Raji (cell line): ENCODE measurements around the gene PRSS57.

Experiments
- POLR2A ChIP-seq: IDR thresholded peaks from 2 replicates; pipeline ENCODE4 v1.6.1; 2011; ENCODE audit warnings: low read depth, low read length, control low read depth; ENCODE audit not compliant: insufficient read depth

The PRSS57 gene

DNA sequence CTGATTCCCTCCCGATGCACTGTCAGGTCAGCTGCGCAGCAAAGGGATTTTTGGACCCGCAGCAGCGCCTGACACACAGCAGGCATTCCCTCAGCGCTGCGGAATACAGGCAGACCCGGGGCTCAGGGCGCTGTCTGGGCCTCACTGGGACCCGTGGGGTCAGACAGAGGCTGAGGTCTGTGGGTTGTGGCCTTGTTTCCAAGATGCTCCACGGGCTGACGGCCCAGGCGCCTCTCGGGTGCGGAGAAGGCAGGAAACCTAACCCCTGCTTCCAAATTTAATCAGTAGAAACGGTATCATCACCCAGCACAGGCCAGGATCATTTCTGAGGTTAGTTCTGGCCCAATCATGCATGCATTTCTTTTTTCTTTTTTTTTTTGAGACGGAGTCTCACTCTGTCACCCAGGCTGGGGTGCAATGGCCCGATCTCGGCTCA lies 31.6 kb downstream of the PRSS57 start:
- TF ChIP-seq POLR2A, result no peak

DNA sequence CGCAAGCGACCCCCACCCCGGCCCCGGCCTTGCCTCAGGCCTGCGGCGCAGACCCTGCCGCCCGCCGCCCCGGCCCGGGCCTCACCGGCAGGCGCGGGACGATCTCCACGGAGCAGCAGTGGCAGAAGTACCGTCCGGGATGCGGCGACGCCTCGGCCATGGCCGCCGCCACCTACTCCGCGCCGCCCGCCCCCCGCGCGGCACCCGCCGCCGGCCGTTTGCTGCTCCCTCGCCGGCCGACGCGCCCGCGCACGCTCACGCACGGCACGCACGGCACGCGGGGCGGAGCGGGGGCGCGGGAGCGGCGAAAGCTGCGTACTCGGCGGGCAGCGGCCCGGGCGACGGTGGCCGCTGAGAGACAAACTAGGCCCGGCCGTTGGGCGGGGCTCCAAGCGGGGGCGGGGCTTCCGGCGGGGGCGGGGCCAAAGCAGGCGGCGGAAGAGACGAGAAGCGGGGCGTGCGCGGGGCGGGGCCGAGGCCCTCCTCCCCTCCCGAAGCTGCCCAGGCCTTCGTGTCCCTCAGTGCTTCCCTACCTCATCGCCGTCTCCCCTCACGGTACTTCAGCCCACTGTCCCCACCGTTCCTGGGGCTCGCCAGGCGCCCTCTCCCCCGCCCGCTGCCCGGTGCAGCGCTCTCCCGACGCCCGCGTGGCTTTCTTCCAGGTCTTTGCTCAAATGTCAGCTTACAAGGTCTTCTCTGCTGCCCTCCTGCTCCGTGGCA lies 32.1 kb downstream of the PRSS57 start, which contains the start of gene RNF126:
TSS of gene RNF126 (minus strand) at position 253 of the 720 bp plus-strand sequence. CDS start at position 160, 93 bp downstream.
- peak; percentile 83 for TF ChIP-seq POLR2A

DNA sequence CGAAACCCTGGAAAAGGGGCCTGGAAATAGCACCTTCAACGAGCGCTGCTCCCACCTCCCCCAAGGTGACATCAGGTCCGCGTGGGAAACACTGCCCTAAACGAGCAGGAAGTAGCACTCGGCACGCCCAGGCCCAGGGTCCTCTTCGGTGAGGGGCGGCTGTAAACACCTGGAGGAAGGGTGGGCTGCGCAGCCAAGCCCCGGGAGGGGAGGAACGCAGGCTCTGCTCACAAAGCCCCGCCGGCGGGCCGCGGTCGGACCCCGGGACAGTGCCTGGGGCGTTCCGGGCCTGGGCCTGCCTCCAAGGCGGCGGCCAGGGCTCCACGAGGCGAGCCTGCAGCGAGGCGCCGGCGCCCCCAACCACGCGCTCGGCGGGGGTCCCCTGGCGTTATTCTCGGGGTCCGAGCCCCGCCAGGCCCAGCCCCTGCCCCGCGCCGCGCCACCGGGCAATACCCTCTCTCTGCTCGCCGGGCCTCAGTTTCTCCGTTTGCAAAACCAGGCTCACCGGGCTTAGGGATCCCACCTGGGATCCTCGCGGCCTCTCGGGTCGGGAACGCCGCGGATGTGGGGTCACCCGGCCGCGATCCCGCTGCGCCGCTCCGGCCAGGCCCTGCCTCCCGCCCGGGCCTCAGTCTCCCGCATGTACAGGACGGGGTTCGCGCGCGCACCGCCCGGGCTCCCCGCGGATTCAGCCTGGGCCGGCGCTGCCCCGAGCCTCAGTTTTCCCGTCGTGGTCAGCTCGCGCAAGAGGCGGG lies 32.9 kb downstream of the PRSS57 start:
- peak; percentile 65 for TF ChIP-seq POLR2A

DNA sequence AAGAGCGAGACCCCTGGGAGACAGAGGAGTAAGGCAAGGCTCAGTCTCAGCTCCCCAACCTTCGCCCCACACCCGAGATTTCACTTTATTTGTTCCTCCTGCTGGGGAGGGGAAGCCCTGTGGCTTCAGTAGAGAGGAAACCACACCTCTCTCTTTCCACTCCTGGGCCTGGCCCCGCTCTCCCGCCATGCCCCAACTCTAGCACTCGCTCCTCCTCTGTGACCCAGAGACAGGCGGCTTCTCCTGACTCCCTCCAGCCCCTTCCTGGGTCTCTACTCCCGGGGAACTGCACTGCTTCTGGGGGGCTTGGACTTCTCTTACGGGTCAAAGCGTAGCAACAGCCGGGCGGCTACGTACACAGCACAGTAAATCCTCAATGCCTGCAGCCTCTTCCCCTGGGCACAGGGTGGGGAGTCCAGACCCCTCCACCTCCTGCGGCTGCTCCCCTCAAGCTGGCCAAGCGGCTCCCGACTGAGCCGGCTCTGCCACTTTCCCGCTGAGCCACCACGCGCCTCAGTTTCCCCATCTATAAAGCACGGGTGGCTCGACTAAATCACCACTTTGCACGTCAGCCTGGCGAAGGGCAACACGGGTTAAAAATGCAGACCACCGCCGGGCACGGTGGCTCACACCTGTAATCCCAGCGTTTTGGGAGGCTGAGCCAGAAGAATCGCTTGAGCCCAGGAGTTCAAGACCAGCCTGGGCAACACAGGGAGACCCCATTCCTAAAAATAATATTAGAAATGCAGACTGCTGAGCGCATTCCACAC lies 33.6 kb downstream of the PRSS57 start:
- TF ChIP-seq POLR2A, result 0 out of 2 replicates have a peak, but pooled peaks have one; percentile 21

DNA sequence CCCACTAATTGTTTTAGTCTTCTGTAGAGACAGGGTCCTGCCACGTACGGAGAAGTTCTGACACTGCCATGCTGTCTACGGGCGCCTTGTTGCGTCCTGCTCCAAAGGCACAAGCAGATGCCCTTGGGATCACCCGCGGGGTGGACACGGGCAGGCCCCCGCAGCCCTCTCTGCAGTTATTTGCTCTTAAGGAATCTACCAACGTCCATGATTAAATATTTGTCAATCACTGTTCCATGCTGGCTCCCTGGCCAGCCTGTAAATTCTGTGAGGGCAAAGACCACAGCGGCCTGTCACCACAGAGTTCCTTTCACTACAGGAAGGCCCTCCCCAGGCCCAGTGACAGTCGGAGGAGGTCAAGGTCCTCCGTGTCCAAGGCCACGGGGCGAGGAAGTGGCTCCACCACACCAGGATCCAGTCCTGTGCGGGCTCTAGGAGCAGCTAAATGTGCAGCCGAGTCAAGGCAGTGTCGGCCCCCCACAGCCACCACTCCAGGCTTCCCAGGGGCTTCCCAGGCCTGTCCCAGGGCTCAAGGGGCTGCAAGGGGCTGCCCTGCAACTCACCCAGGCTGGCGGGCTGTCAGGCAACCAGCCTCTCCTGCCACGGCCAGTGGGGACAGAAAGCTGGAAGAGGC lies 34.3 kb downstream of the PRSS57 start:
- no peak for TF ChIP-seq POLR2A

DNA sequence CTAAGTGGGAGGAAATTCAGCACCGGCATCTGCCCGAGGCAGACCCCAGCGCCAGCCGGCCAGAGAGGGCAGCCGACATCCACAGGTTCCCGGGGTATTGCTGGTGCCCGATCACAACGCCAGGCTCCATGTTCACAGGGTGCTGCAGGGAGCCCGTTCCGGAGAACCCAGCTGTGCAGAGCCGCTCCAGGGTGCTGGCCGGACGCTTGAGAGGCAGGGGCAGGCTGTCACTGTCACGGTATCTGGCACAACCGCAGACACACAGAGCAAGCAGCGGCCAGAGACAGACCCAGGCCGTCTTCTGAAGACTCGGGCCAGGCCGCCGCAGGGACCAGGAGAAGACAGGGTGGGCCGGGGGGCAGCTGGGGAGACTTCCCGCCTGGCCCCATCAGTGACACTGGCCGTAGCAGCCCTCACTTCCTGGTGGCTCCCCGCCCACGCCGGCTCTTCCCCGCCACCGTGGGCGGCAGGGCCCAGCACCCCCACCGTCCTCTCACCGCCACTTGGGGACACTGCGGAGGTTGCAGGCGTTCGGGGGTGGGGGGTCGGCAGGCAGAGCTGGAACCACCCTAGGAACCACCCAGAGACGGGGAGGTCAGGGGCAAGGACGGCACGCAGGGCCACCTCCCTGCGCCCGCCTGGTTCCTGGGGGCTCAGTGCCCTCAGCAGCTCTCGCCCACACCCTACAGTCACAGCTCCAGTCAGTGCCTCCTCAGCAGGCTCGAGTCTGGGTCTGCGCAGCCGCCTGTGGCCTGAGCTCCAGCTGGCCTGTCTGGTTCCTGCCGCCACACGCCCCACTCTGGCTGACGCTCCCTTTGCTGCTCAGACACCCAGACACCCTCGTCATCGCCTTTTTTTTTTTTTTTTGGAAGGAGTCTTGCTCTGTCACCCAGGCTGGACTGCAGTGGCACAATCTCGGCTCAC lies 36.1 kb downstream of the PRSS57 start:
- no peak for TF ChIP-seq POLR2A

DNA sequence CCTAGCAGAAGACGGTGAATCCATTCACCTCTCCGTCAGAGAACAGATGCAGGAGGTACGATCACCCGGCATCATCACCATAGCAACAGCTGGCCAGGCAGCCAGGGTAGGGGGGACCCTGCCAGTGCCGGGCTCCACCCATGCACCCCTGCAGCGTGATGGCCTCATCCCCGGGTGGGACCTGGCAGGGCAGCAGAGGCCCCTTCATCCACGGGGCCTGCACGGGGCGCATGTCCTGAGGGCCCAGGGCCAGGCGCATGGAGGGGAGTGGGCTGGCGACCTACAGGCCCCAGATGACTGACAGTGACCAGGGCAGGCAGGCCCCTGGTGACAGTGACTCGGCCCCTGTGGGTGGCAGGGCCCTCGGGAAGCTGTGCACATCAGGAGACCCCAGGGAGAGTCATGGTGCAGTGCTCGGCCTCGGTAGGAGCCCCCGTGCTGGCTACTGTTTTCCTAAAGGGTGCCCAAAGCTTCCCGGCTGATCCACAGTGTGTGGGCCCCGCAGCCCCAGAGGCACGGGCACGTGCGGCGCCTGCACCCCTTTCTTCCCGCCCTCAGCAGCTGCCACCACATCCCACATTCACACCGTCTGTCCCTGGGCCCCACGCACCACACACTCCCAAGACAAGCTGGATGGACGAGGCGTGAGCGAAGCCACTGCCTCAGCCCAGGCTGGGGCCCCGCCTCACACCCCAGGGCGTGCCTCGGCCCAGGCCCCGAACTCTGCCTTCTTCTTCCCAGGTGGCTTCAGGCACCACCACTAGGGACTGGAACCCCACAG lies 37.0 kb downstream of the PRSS57 start:
- TF ChIP-seq POLR2A, result no peak

DNA sequence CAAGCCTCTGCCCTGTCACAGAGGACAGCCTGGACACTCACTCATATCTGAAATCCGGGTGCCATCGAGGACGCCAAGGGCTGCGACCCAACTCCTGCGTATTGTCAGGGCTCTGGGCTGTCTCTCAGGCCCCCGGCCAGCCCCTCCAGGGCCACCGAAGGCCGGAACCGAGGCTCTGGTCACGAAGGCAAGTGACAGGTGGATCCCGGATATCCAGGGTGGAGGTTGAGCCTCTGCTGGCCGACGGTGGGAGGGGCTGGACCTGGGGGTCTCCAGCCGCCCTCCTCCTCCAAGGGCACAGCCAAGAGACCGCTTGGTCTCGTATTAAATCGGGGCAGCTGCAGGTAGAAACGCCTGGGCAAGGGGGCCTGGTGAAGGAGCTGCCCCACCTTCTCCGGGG lies 37.6 kb downstream of the PRSS57 start:
- no peak for TF ChIP-seq POLR2A

DNA sequence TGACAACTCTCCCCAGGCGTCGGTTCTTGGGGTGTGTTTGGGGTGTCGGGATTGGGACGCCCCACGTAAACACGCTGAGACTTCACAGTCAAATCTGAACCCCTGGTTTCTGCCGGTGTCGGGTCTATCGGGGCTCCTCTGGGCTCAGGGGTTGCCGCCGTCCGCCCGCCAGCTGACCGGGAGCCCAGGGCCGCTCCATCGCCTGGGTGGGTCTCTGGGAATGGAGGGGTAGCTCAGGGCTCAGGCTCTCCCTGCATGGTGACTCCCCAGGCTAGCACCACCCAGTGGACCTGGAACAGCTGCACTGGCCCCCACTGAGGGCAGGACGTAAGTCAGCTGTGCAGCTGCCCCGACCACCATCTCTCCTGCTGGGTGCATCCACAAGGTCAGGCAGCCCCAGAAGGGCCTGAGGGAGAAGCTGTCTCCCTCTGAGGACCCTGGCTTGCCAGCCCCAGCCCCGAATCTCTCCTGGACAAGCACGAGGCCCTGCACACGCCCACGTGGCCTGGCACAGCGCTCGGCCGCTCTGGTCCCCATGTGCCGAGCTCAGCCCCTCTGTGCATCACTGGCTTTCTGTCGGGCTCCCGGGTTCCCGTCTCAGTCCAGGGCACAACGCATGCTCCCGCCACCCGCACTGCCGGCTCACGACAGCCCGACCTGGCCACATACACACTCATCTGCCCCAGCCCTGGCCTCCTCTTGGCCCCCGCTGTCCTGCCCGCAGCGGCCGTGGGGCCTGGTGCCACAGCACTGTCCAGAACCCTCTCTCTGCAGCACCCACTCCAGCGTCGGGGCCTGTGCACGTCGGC lies 38.3 kb downstream of the PRSS57 start:
- TF ChIP-seq POLR2A, result no peak

DNA sequence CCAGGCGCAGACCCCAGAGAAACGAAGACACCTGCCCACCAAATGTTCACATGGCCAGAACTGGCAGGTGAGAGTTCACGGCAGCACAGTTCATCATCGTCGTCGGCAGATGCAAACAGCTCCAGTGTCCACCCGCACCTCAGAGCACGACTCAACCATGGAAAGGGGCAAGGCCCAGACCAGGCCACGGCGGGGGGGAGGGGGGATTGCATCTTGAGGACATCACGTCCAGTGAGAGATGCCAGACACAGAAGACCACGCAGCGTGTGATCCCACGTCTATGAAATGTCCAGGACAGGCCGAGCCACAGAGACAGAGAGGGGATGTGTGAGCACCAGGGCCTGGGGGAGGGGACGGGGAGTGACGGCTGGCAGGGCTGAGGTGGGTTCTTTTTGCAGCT lies 39.6 kb downstream of the PRSS57 start:
- TF ChIP-seq POLR2A, result no peak

DNA sequence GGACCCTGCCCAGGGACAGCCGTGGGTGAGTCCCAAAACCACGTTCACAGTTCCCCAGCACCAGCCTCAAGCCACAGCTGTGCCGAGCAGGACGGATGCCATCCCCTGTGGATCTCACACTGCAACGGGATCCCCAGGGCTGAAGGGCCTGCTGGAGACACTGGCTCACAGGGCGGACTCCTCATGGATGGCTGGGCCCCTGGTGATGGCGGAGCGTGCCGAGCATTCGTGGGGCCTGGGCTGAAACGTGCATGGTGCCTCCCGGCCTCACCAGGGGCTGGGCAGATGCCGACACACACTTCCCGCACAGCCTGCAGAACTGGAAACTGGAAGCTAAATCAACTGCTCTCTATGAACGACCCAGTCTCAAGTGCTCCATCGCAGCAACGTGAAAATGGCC lies 41.8 kb downstream of the PRSS57 start:
- no peak for TF ChIP-seq POLR2A
